WTC11 (cell line): ENCODE measurements around the gene HMCN1. TPM values are rescaled to one million over a fixed set of nuclear protein-coding genes. Genes with fewer than 3 reads are reported as not detected.

Experiments
- ATAC-seq: fragments of 200-7000 bp; cut with Tn5 transposase; 2 replicates; pipeline ENCODE4 v1.10.0; 2021; ENCODE audit warnings: mild to moderate bottlenecking, moderate library complexity
- CTCF ChIA-PET: fragments of 300-600 bp; sonication (Branson Sonifier 250); formaldehyde crosslinking; loops from one replicate; lab custom pipeline; 2021; ENCODE audit warnings: antibody characterized with exemption; lab: Charles Lee
- POLR2A ChIA-PET: fragments of 350-600 bp; sonication (Branson Sonifier 250); formaldehyde crosslinking; loops from one replicate; lab custom pipeline; 2021; ENCODE audit warnings: antibody characterized with exemption; lab: Charles Lee
- DNase-seq: peaks from one replicate; pipeline ENCODE4 v3.0.0; 2021; ENCODE audit warnings: low spot score
- H3K27ac Mint-ChIP-seq: 2 replicates; pipeline ENCODE4 v1.8.0; 2021; ENCODE audit warnings: mixed read lengths
- H3K27me3 Mint-ChIP-seq: 2 replicates; pipeline ENCODE4 v1.8.0; 2021; ENCODE audit warnings: low read depth, mild to moderate bottlenecking, moderate library complexity, mixed read lengths
- H3K36me3 Mint-ChIP-seq: 2 replicates; pipeline ENCODE4 v1.8.0; 2021; ENCODE audit warnings: mixed read lengths
- H3K4me1 Mint-ChIP-seq: 2 replicates; pipeline ENCODE4 v1.8.0; 2022; ENCODE audit warnings: mixed read lengths
- H3K4me3 Mint-ChIP-seq: 2 replicates; pipeline ENCODE4 v1.8.0; 2021; ENCODE audit warnings: mild to moderate bottlenecking, moderate library complexity, mixed read lengths
- H3K9me3 Mint-ChIP-seq: 2 replicates; pipeline ENCODE4 v1.8.0; 2021; ENCODE audit warnings: mixed read lengths
- CREM ChIP-seq: sonication (generic); formaldehyde crosslinking; IDR thresholded peaks from 2 replicates; pipeline ENCODE4 v1.8.1; 2022; ENCODE audit warnings: mild to moderate bottlenecking, missing genetic modification reagents, moderate library complexity
- ELF4 ChIP-seq: sonication (generic); formaldehyde crosslinking; IDR thresholded peaks from 2 replicates; pipeline ENCODE4 v1.8.1; 2022; ENCODE audit warnings: low read depth, mild to moderate bottlenecking, moderate library complexity, missing genetic modification reagents
- JAZF1 ChIP-seq: fragments of 250-450 bp; sonication (Bioruptor Pico); IDR thresholded peaks from 2 replicates; pipeline ENCODE4 v1.9.0; 2021; ENCODE audit warnings: moderate library complexity, mild to moderate bottlenecking, inconsistent platforms
- MYBL2 ChIP-seq: sonication (generic); formaldehyde crosslinking; IDR thresholded peaks from 2 replicates; pipeline ENCODE4 v1.8.1; 2023; ENCODE audit warnings: mild to moderate bottlenecking, moderate library complexity, missing genetic modification reagents
- NFYB ChIP-seq: sonication (generic); formaldehyde crosslinking; conservative IDR thresholded peaks from 2 replicates; pipeline ENCODE4 v1.8.0; 2022; ENCODE audit warnings: low read depth, missing genetic modification reagents
- RELA ChIP-seq: sonication (generic); formaldehyde crosslinking; IDR thresholded peaks from 2 replicates; pipeline ENCODE4 v1.8.1; 2022; ENCODE audit warnings: missing genetic modification reagents, mild to moderate bottlenecking, borderline replicate concordance
- SMAD3 ChIP-seq: sonication (generic); formaldehyde crosslinking; IDR thresholded peaks from 2 replicates; pipeline ENCODE4 v1.8.0; 2022; ENCODE audit warnings: missing genetic modification reagents, mild to moderate bottlenecking, borderline replicate concordance
- SMAD4 ChIP-seq: sonication (generic); formaldehyde crosslinking; IDR thresholded peaks from 2 replicates; pipeline ENCODE4 v1.8.0; 2022; ENCODE audit warnings: mild to moderate bottlenecking, missing genetic modification reagents
- SP1 ChIP-seq: sonication (generic); formaldehyde crosslinking; conservative IDR thresholded peaks from 2 replicates; pipeline ENCODE4 v1.8.1; 2022; ENCODE audit warnings: missing genetic modification reagents
- TEAD1 ChIP-seq: sonication (generic); formaldehyde crosslinking; IDR thresholded peaks from 2 replicates; pipeline ENCODE4 v1.8.0; 2022; ENCODE audit warnings: mild to moderate bottlenecking, missing genetic modification reagents
- ZBTB21 ChIP-seq: sonication (generic); formaldehyde crosslinking; IDR thresholded peaks from 2 replicates; pipeline ENCODE4 v1.8.1; 2023; ENCODE audit warnings: mild to moderate bottlenecking, missing genetic modification reagents, borderline replicate concordance
- ZNF138 ChIP-seq: sonication (generic); formaldehyde crosslinking; conservative IDR thresholded peaks from 2 replicates; pipeline ENCODE4 v1.8.1; 2022; ENCODE audit warnings: mild to moderate bottlenecking, moderate library complexity, missing genetic modification reagents
- ZNF396 ChIP-seq: fragments of 250-450 bp; sonication (Bioruptor Pico); IDR thresholded peaks from 2 replicates; pipeline ENCODE4 v1.8.0; 2021; ENCODE audit warnings: mild to moderate bottlenecking, moderate library complexity, borderline replicate concordance
- total RNA-seq: library from RNA; stranded (reverse); gene quantifications from 3 replicates; pipeline ENCODE4 v1.2.3, GENCODE V29; 2021
- TF ChIP-seq, protein P1 (sequence below): sonication (generic); formaldehyde crosslinking; IDR thresholded peaks from 2 replicates; pipeline ENCODE4 v1.8.1; 2023; ENCODE audit warnings: mild to moderate bottlenecking, moderate library complexity, missing genetic modification reagents
- TF ChIP-seq, protein P2 (sequence below): fragments of 250-450 bp; sonication (Bioruptor Pico); IDR thresholded peaks from 2 replicates; pipeline ENCODE4 v1.9.0; 2021; ENCODE audit warnings: mild to moderate bottlenecking
- TF ChIP-seq, protein P3 (sequence below): sonication (generic); formaldehyde crosslinking; IDR thresholded peaks from 2 replicates; pipeline ENCODE4 v1.8.1; 2022; ENCODE audit warnings: low read depth, mild to moderate bottlenecking, moderate library complexity, missing genetic modification reagents, borderline replicate concordance
- TF ChIP-seq, protein P4 (sequence below): sonication (generic); formaldehyde crosslinking; IDR thresholded peaks from 2 replicates; pipeline ENCODE4 v1.8.0; 2022; ENCODE audit warnings: mild to moderate bottlenecking, missing genetic modification reagents
- TF ChIP-seq, protein P5 (sequence below): sonication (generic); formaldehyde crosslinking; IDR thresholded peaks from 2 replicates; pipeline ENCODE4 v1.8.0; 2023; ENCODE audit warnings: mild to moderate bottlenecking, missing genetic modification reagents
- TF ChIP-seq, protein P6 (sequence below): sonication (generic); formaldehyde crosslinking; IDR thresholded peaks from 2 replicates; pipeline ENCODE4 v1.8.1; 2023; ENCODE audit warnings: mild to moderate bottlenecking, missing genetic modification reagents, moderate library complexity
- TF ChIP-seq, protein P7 (sequence below): sonication (generic); formaldehyde crosslinking; IDR thresholded peaks from 2 replicates; pipeline ENCODE4 v1.8.0; 2022; ENCODE audit warnings: missing genetic modification reagents

Gene HMCN1
- total RNA-seq, 1 experiment from 2014 or later: 5.6 TPM

DNA sequence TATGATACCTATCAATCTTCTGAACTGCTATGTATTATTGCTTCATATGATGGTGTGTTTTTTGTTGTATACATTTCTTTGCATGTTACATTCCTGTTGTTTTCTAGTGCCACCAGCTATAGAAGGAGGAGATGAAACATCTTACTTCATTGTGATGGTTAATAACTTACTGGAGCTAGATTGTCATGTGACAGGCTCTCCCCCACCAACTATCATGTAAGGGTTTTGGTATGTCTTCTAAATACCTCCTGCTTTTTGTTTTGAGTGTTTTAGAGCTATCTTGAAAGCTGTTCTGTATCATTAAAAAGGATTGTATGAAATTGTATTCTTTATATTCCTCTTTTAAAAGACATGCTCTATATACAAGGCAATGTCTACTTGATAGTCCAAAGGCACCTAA lies 282.7 kb downstream of the HMCN1 start:
- no peaks in the 10 kb centered on the region for H3K9me3 Mint-ChIP-seq
- no peaks in the 10 kb centered on the region for H3K36me3 Mint-ChIP-seq
- H3K4me3 Mint-ChIP-seq: no peak overlapping the region
- TF ChIP-seq, protein P1, sequence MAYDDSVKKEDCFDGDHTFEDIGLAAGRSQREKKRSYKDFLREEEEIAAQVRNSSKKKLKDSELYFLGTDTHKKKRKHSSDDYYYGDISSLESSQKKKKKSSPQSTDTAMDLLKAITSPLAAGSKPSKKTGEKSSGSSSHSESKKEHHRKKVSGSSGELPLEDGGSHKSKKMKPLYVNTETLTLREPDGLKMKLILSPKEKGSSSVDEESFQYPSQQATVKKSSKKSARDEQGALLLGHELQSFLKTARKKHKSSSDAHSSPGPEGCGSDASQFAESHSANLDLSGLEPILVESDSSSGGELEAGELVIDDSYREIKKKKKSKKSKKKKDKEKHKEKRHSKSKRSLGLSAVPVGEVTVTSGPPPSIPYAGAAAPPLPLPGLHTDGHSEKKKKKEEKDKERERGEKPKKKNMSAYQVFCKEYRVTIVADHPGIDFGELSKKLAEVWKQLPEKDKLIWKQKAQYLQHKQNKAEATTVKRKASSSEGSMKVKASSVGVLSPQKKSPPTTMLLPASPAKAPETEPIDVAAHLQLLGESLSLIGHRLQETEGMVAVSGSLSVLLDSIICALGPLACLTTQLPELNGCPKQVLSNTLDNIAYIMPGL (CRISPR knock-in tag): no peak
- TF ChIP-seq ZNF396 (CRISPR knock-in tag) (no peak), ZBTB21 (no peak), SMAD4 (no peak), NFYB (CRISPR knock-in tag) (no peak), ZNF138 (CRISPR knock-in tag) (no peak), ELF4 (CRISPR knock-in tag) (no peak), CREM (CRISPR knock-in tag) (no peak), TEAD1 (CRISPR knock-in tag) (no peak), RELA (no peak), SP1 (no peak), JAZF1 (CRISPR knock-in tag) (no peak), SMAD3 (CRISPR knock-in tag) (no peak), MYBL2 (CRISPR knock-in tag) (no peak)
- TF ChIP-seq, protein P2, sequence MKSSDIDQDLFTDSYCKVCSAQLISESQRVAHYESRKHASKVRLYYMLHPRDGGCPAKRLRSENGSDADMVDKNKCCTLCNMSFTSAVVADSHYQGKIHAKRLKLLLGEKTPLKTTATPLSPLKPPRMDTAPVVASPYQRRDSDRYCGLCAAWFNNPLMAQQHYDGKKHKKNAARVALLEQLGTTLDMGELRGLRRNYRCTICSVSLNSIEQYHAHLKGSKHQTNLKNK (CRISPR knock-in tag): no peak
- TF ChIP-seq, protein P3, sequence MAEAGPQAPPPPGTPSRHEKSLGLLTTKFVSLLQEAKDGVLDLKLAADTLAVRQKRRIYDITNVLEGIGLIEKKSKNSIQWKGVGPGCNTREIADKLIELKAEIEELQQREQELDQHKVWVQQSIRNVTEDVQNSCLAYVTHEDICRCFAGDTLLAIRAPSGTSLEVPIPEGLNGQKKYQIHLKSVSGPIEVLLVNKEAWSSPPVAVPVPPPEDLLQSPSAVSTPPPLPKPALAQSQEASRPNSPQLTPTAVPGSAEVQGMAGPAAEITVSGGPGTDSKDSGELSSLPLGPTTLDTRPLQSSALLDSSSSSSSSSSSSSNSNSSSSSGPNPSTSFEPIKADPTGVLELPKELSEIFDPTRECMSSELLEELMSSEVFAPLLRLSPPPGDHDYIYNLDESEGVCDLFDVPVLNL (CRISPR knock-in tag): no peak
- TF ChIP-seq, protein P4, sequence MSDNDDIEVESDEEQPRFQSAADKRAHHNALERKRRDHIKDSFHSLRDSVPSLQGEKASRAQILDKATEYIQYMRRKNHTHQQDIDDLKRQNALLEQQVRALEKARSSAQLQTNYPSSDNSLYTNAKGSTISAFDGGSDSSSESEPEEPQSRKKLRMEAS (CRISPR knock-in tag): no peak
- TF ChIP-seq, protein P5, sequence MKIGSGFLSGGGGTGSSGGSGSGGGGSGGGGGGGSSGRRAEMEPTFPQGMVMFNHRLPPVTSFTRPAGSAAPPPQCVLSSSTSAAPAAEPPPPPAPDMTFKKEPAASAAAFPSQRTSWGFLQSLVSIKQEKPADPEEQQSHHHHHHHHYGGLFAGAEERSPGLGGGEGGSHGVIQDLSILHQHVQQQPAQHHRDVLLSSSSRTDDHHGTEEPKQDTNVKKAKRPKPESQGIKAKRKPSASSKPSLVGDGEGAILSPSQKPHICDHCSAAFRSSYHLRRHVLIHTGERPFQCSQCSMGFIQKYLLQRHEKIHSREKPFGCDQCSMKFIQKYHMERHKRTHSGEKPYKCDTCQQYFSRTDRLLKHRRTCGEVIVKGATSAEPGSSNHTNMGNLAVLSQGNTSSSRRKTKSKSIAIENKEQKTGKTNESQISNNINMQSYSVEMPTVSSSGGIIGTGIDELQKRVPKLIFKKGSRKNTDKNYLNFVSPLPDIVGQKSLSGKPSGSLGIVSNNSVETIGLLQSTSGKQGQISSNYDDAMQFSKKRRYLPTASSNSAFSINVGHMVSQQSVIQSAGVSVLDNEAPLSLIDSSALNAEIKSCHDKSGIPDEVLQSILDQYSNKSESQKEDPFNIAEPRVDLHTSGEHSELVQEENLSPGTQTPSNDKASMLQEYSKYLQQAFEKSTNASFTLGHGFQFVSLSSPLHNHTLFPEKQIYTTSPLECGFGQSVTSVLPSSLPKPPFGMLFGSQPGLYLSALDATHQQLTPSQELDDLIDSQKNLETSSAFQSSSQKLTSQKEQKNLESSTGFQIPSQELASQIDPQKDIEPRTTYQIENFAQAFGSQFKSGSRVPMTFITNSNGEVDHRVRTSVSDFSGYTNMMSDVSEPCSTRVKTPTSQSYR: no peak
- TF ChIP-seq, protein P6, sequence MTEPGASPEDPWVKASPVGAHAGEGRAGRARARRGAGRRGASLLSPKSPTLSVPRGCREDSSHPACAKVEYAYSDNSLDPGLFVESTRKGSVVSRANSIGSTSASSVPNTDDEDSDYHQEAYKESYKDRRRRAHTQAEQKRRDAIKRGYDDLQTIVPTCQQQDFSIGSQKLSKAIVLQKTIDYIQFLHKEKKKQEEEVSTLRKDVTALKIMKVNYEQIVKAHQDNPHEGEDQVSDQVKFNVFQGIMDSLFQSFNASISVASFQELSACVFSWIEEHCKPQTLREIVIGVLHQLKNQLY (CRISPR knock-in tag): no peak
- TF ChIP-seq, protein P7, sequence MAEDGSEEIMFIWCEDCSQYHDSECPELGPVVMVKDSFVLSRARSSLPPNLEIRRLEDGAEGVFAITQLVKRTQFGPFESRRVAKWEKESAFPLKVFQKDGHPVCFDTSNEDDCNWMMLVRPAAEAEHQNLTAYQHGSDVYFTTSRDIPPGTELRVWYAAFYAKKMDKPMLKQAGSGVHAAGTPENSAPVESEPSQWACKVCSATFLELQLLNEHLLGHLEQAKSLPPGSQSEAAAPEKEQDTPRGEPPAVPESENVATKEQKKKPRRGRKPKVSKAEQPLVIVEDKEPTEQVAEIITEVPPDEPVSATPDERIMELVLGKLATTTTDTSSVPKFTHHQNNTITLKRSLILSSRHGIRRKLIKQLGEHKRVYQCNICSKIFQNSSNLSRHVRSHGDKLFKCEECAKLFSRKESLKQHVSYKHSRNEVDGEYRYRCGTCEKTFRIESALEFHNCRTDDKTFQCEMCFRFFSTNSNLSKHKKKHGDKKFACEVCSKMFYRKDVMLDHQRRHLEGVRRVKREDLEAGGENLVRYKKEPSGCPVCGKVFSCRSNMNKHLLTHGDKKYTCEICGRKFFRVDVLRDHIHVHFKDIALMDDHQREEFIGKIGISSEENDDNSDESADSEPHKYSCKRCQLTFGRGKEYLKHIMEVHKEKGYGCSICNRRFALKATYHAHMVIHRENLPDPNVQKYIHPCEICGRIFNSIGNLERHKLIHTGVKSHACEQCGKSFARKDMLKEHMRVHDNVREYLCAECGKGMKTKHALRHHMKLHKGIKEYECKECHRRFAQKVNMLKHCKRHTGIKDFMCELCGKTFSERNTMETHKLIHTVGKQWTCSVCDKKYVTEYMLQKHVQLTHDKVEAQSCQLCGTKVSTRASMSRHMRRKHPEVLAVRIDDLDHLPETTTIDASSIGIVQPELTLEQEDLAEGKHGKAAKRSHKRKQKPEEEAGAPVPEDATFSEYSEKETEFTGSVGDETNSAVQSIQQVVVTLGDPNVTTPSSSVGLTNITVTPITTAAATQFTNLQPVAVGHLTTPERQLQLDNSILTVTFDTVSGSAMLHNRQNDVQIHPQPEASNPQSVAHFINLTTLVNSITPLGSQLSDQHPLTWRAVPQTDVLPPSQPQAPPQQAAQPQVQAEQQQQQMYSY (CRISPR knock-in tag): no peak
- TF ChIP-seq, all 79 proteins: peak for 0
- DNase-seq: no peak
- Mint-ChIP-seq H3K27ac (no peak overlapping the region), H3K27me3 (no peaks in the 10 kb centered on the region), H3K4me1 (peaks cover 2% of the 10 kb centered on the region; the same call in 1 of the 2 replicates)
- no peak for ATAC-seq
- ChIA-PET POLR2A (no interaction called here), CTCF (no interaction called here)
